Activated CD4-positive, alpha-beta T cell treated with anti-CD3 and anti-CD28 coated beads for 36 hours (primary cell): Measurements from ENCODE around the gene EXT2. TPM values are rescaled to one million over a fixed set of nuclear protein-coding genes. Genes with fewer than 3 reads are reported as not detected.
A peak's percentile ranks its signal among the peaks of the same experiment; 100 is the strongest.

Source experiments
- ATAC-seq: fragments of 200-7000 bp; cut with Tn5 transposase; one replicate; pipeline ENCODE4 v1.10.0; 2021; ENCODE audit warnings: mild to moderate bottlenecking, moderate library complexity
- CTCF ChIA-PET: fragments of 350-600 bp; sonication (Branson Sonifier 250); formaldehyde crosslinking; loops from one replicate; lab custom pipeline; 2021; ENCODE audit warnings: antibody characterized with exemption; lab: Charles Lee
- POLR2A ChIA-PET: fragments of 350-600 bp; sonication (Branson Sonifier 250); formaldehyde crosslinking; loops from one replicate; lab custom pipeline; 2021; ENCODE audit warnings: antibody characterized with exemption, inconsistent platforms; lab: Charles Lee
- DNase-seq: peaks from one replicate; pipeline ENCODE4 v3.0.0-alpha.2; 2020
- H3K27ac Mint-ChIP-seq: one replicate; pipeline ENCODE4 v1.8.0; 2021; ENCODE audit warnings: mixed read lengths
- H3K27me3 Mint-ChIP-seq: one replicate; pipeline ENCODE4 v1.8.0; 2021; ENCODE audit warnings: mixed read lengths
- H3K36me3 Mint-ChIP-seq: one replicate; pipeline ENCODE4 v1.8.0; 2021; ENCODE audit warnings: low read depth, mixed read lengths
- H3K4me1 Mint-ChIP-seq: one replicate; pipeline ENCODE4 v1.8.0; 2021; ENCODE audit warnings: mixed read lengths
- H3K4me3 Mint-ChIP-seq: one replicate; pipeline ENCODE4 v1.8.0; 2021; ENCODE audit warnings: mild to moderate bottlenecking, moderate library complexity, mixed read lengths
- H3K9me3 Mint-ChIP-seq: one replicate; pipeline ENCODE4 v1.8.0; 2021; ENCODE audit warnings: low read depth, mixed read lengths
- intact Hi-C, 2 experiments: fragments of 100-400 bp; cut with DNase I in 1 of 2; cut with micrococcal nuclease in 1 of 2; formaldehyde crosslinking; loops; one replicate each; pipeline versions ENCODE4 v1.14.2 to v1.15.1; 2022 to 2024; cut with DNase I, micrococcal nuclease
- total RNA-seq, 2 experiments: library from RNA; stranded (reverse); gene quantifications; one replicate each; pipeline ENCODE4 v1.2.3, GENCODE V29; 2021

The EXT2 gene
- total RNA-seq, 2 experiments from 2014 or later = 18.4 to 20.6 TPM

- ATAC-seq (no peak), DNase-seq (no peak)
- no peaks in the 10 kb centered on the region for H3K4me1 Mint-ChIP-seq
- no peak overlapping the region for H3K27ac Mint-ChIP-seq
- H3K4me3 Mint-ChIP-seq = no peak overlapping the region
- H3K27me3 Mint-ChIP-seq = no peaks in the 10 kb centered on the region
- no peaks in the 10 kb centered on the region for H3K36me3 Mint-ChIP-seq
- ChIA-PET POLR2A (no interaction called here), CTCF (no interaction called here)
- intact Hi-C loops = loop anchor here (10.0 kb wide), 3 partner anchors 166 to 614 kb away; no protein-coding TSS in a partner anchor
- H3K9me3 Mint-ChIP-seq = no peaks in the 10 kb centered on the region
Measured at GRCh38 chr11:44281151-44281550, 185.7 kb downstream of the EXT2 start.

GRCh38 chr11:44282620-44283019 is 187.1 kb downstream of the EXT2 start:
- Mint-ChIP-seq H3K27me3 (no peaks in the 10 kb centered on the region), H3K27ac (no peak overlapping the region), H3K9me3 (no peaks in the 10 kb centered on the region), H3K4me3 (no peak overlapping the region), H3K4me1 (no peaks in the 10 kb centered on the region), H3K36me3 (no peaks in the 10 kb centered on the region)
- ATAC-seq (no peak), DNase-seq (no peak)
- ChIA-PET POLR2A (no interaction called here), CTCF (interaction anchor here (0.7 kb wide), 1 partner anchor 29 kb away, joined by 3 read pairs; no protein-coding TSS in a partner anchor)
- intact Hi-C loops = loop anchor here (10.0 kb wide), 3 partner anchors 168 to 612 kb away; no protein-coding TSS in a partner anchor

GRCh38 chr11:44285756-44286155 is 190.3 kb downstream of the EXT2 start:
- H3K9me3 Mint-ChIP-seq = no peaks in the 10 kb centered on the region
- DNase-seq = no peak
- ATAC-seq = no peak
- no peak overlapping the region for H3K27ac Mint-ChIP-seq
- ChIA-PET CTCF (interaction anchor here (0.5 to 3.1 kb wide), 23 partner anchors 8 to 764 kb away, joined by 3 to 13 read pairs (median 4); partner anchors contain the start of gene EXT2), POLR2A (no interaction called here)
- no peaks in the 10 kb centered on the region for H3K36me3 Mint-ChIP-seq
- intact Hi-C loops = loop anchor here (1.0 to 10.0 kb wide), 6 partner anchors 171 to 627 kb away; no protein-coding TSS in a partner anchor
- H3K4me3 Mint-ChIP-seq = no peak overlapping the region
- H3K4me1 Mint-ChIP-seq = no peaks in the 10 kb centered on the region
- H3K27me3 Mint-ChIP-seq = peaks cover 2% of the 10 kb centered on the region

GRCh38 chr11:44286268-44286880 is 190.9 kb downstream of the EXT2 start:
- DNase-seq (peak; percentile 80), ATAC-seq (peak; percentile 85)
- CTCF ChIA-PET = interaction anchor here (0.6 to 3.1 kb wide), 23 partner anchors 8 to 579 kb away, joined by 3 to 13 read pairs (median 4); partner anchors contain the start of gene EXT2
- H3K36me3 Mint-ChIP-seq = no peaks in the 10 kb centered on the region
- POLR2A ChIA-PET = no interaction called here
- no peaks in the 10 kb centered on the region for H3K9me3 Mint-ChIP-seq
- H3K27ac Mint-ChIP-seq = no peak overlapping the region
- intact Hi-C loops = loop anchor here (1.0 to 10.0 kb wide), 6 partner anchors 172 to 626 kb away; no protein-coding TSS in a partner anchor
- H3K4me1 Mint-ChIP-seq = no peaks in the 10 kb centered on the region
- peaks cover 2% of the 10 kb centered on the region for H3K27me3 Mint-ChIP-seq
- no peak overlapping the region for H3K4me3 Mint-ChIP-seq

- intact Hi-C loops = loop anchor here (1.0 to 10.0 kb wide), 6 partner anchors 172 to 625 kb away; no protein-coding TSS in a partner anchor
- CTCF ChIA-PET = interaction anchor here (0.6 to 3.1 kb wide), 11 partner anchors 8 to 820 kb away, joined by 3 to 13 read pairs (median 5); partner anchors contain the start of gene EXT2
- H3K36me3 Mint-ChIP-seq = no peaks in the 10 kb centered on the region
- ATAC-seq (no peak), DNase-seq (no peak)
- no peaks in the 10 kb centered on the region for H3K4me1 Mint-ChIP-seq
- H3K27me3 Mint-ChIP-seq = peaks cover 2% of the 10 kb centered on the region
- no peak overlapping the region for H3K4me3 Mint-ChIP-seq
- no peaks in the 10 kb centered on the region for H3K9me3 Mint-ChIP-seq
- H3K27ac Mint-ChIP-seq = no peak overlapping the region
- POLR2A ChIA-PET = no interaction called here
Measured at GRCh38 chr11:44286911-44287310, 191.4 kb downstream of the EXT2 start.

GRCh38 chr11:44288133-44288526 is 192.7 kb downstream of the EXT2 start:
- ChIA-PET POLR2A (no interaction called here), CTCF (interaction anchor here (0.6 to 0.8 kb wide), 2 partner anchors 37 to 820 kb away, joined by 3 read pairs; no protein-coding TSS in a partner anchor)
- Mint-ChIP-seq H3K4me3 (no peak overlapping the region), H3K4me1 (no peaks in the 10 kb centered on the region), H3K9me3 (no peaks in the 10 kb centered on the region), H3K36me3 (no peaks in the 10 kb centered on the region), H3K27ac (no peak overlapping the region), H3K27me3 (peaks cover 2% of the 10 kb centered on the region)
- no peak for DNase-seq
- ATAC-seq = no peak
- intact Hi-C loops = loop anchor here (5.0 to 10.0 kb wide), 4 partner anchors 173 to 624 kb away; no protein-coding TSS in a partner anchor

GRCh38 chr11:44290208-44290607 is 194.7 kb downstream of the EXT2 start:
- DNase-seq (no peak), ATAC-seq (no peak)
- POLR2A ChIA-PET = no interaction called here
- H3K4me1 Mint-ChIP-seq = no peaks in the 10 kb centered on the region
- CTCF ChIA-PET = interaction anchor here (0.5 kb wide), 1 partner anchor 1349 kb away, joined by 3 read pairs; no protein-coding TSS in a partner anchor
- H3K27me3 Mint-ChIP-seq = peaks cover 4% of the 10 kb centered on the region
- no peak overlapping the region for H3K4me3 Mint-ChIP-seq
- H3K27ac Mint-ChIP-seq = no peak overlapping the region
- no peaks in the 10 kb centered on the region for H3K9me3 Mint-ChIP-seq
- no peaks in the 10 kb centered on the region for H3K36me3 Mint-ChIP-seq
- intact Hi-C loops = no loop called here

Other genes starting within 250 kb of the EXT2 start
- 10 to 100 TPM; 41.9 to 42.3 TPM for gene ALKBH3, start 214.8 kb upstream of the EXT2 start, total RNA-seq
- under 1 TPM; 0.42 to 0.62 TPM for gene C11orf96, start 153.0 kb upstream of the EXT2 start, total RNA-seq
- gene ACCSL, start 47.7 kb upstream of the EXT2 start, total RNA-seq = not detected
- 1 to 10 TPM; 6.6 to 7.2 TPM for gene ACCS, start 29.4 kb upstream of the EXT2 start, total RNA-seq
- gene ALX4, start 214.5 kb downstream of the EXT2 start, total RNA-seq = not detected